HepG2 (cell line): ENCODE data around the gene ATP6V1D. TPM values are rescaled to one million over a fixed set of nuclear protein-coding genes. Genes with fewer than 3 reads are reported as not detected.

ENCODE experiments used
- ATAC-seq: fragments of 200-7000 bp; cut with Tn5 transposase; 3 replicates; pipeline ENCODE4 v1.9.1; 2020; ENCODE audit warnings: mild to moderate bottlenecking, moderate library complexity
- BruUV-seq: library from RNA; stranded (reverse); fragments of 400-500 nt; replicated peaks from 2 replicates; lab custom pipeline; 2021; lab: Mats Ljungman, UMichigan
- CTCF ChIA-PET: fragments of 300-600 bp; formaldehyde crosslinking; extraction: SDS; loops from one replicate; lab custom pipeline; 2021; ENCODE audit warnings: low total read pairs, inconsistent platforms, low intra/inter-chr PET ratio; lab: Yijun Ruan, JAX
- POLR2A ChIA-PET: fragments of 350-600 bp; sonication (Branson Sonifier 250); formaldehyde crosslinking; loops from one replicate; lab custom pipeline; 2020; ENCODE audit warnings: antibody characterized with exemption, inconsistent platforms; lab: Yijun Ruan, JAX
- DNase-seq: peaks from one replicate; pipeline ENCODE4 v3.0.0-alpha.2; 2015; ENCODE audit warnings: low spot score
- FAIRE-seq: peaks from 3 replicates; lab custom pipeline; 2011; peaks lifted over from hg19 to GRCh38; lab: Jason Lieb, UNC
- H2AFZ ChIP-seq: one replicate; pipeline ENCODE4 v1.6.1; 2011; ENCODE audit warnings: low read length, inconsistent platforms
- H3K27ac ChIP-seq: fragments of 300-600 bp; 3 replicates; pipeline ENCODE4 v1.8.0; 2011; ENCODE audit warnings: mixed run types, mild to moderate bottlenecking, mixed read lengths, low read length, inconsistent platforms; ENCODE audit not compliant: insufficient read depth; ENCODE audit errors: extremely low read length
- H3K27me3 ChIP-seq, 2 experiments: fragments of 200-600 bp in 1 of 2; 2 replicates in 1 of 2; 3 replicates in 1 of 2; pipeline versions ENCODE4 v1.6.0 to v1.8.0; 2011; ENCODE audit warnings: low read length in 2 of 2, mild to moderate bottlenecking in 2 of 2, moderate library complexity in 2 of 2, inconsistent platforms in 1 of 2; ENCODE audit not compliant: insufficient read depth in 2 of 2, control insufficient read depth in 1 of 2
- H3K36me3 ChIP-seq, 2 experiments: fragments of 200-600 bp in 1 of 2; replicated peaks in 1 of 2; 2 replicates in 1 of 2; 3 replicates in 1 of 2; pipeline versions ENCODE4 v1.5.1 to v1.8.0; 2011; ENCODE audit warnings: low read length in 2 of 2, inconsistent platforms in 1 of 2; ENCODE audit not compliant: insufficient read depth in 2 of 2, control insufficient read depth in 1 of 2
- H3K4me1 ChIP-seq: 2 replicates; pipeline ENCODE4 v1.5.1; 2012; ENCODE audit warnings: low read length, inconsistent platforms; ENCODE audit not compliant: insufficient read depth
- H3K4me2 ChIP-seq: 2 replicates; pipeline ENCODE4 v1.6.0; 2011; ENCODE audit warnings: low read depth, low read length, inconsistent platforms
- H3K4me3 ChIP-seq, 3 experiments: fragments of 200-600 bp in 1 of 3; sonication (generic), shearing (Covaris generic) in 1 of 3; replicated peaks in 1 of 3; 2 replicates each; pipeline ENCODE4 v1.5.1; 2011 to 2016; ENCODE audit warnings: low read length in 3 of 3, inconsistent platforms in 2 of 3, low read depth in 2 of 3, mild to moderate bottlenecking in 2 of 3, control low read depth in 1 of 3, mixed read lengths in 1 of 3; ENCODE audit not compliant: insufficient read depth in 1 of 3
- H3K79me2 ChIP-seq: one replicate; pipeline ENCODE4 v1.6.1; 2011; ENCODE audit warnings: low read length, inconsistent platforms; ENCODE audit not compliant: insufficient read depth
- H3K9ac ChIP-seq: 2 replicates; pipeline ENCODE4 v1.6.0; 2011; ENCODE audit warnings: mild to moderate bottlenecking, low read depth, low read length, inconsistent platforms; ENCODE audit not compliant: insufficient read depth
- H3K9me3 ChIP-seq: 2 replicates; pipeline ENCODE4 v1.5.1; 2012; ENCODE audit warnings: mild to moderate bottlenecking, low read length
- H4K20me1 ChIP-seq: 2 replicates; pipeline ENCODE4 v1.6.0; 2011; ENCODE audit warnings: inconsistent platforms, mild to moderate bottlenecking, low read length, moderate library complexity; ENCODE audit not compliant: insufficient read depth
- HIVEP1 ChIP-seq: sonication (generic); formaldehyde crosslinking; IDR thresholded peaks from 2 replicates; pipeline ENCODE4 v1.4.0; 2020; ENCODE audit warnings: mild to moderate bottlenecking, missing genetic modification reagents
- KLF13 ChIP-seq: sonication (generic); formaldehyde crosslinking; IDR thresholded peaks from 2 replicates; pipeline ENCODE4 v1.4.0; 2020; ENCODE audit warnings: mild to moderate bottlenecking, missing genetic modification reagents
- MAFF ChIP-seq: IDR thresholded peaks from 2 replicates; pipeline ENCODE4 v1.6.1; 2011; ENCODE audit warnings: low read depth, low read length, improper control_type of control experiment
- MAFK ChIP-seq, 2 experiments: IDR thresholded peaks in 1 of 2; conservative IDR thresholded peaks in 1 of 2; 2 replicates each; pipeline ENCODE4 v1.6.1; 2011; ENCODE audit warnings: improper control_type of control experiment in 2 of 2, low read length in 2 of 2
- NFIB ChIP-seq: sonication (generic); formaldehyde crosslinking; IDR thresholded peaks from 2 replicates; pipeline ENCODE4 v1.9.0; 2021; ENCODE audit warnings: missing genetic modification reagents, mild to moderate bottlenecking, borderline replicate concordance
- SIX1 ChIP-seq: sonication (generic); formaldehyde crosslinking; IDR thresholded peaks from 2 replicates; pipeline ENCODE4 v1.4.0; 2020; ENCODE audit warnings: missing genetic modification reagents, borderline replicate concordance
- SYNCRIP ChIP-seq: fragments of 200-400 bp; formaldehyde crosslinking; IDR thresholded peaks from 2 replicates; pipeline ENCODE4 v1.6.1; 2018; ENCODE audit warnings: mild to moderate bottlenecking, low read depth, low read length; ENCODE audit not compliant: insufficient read depth
- XRCC5 ChIP-seq: fragments of 200-400 bp; formaldehyde crosslinking; optimal IDR thresholded peaks from 2 replicates; pipeline ENCODE3; 2017; ENCODE audit warnings: mild to moderate bottlenecking, low read length
- ZIK1 ChIP-seq: sonication (generic); formaldehyde crosslinking; IDR thresholded peaks from 2 replicates; pipeline ENCODE4 v1.5.0; 2020; ENCODE audit warnings: mild to moderate bottlenecking, low read depth, missing genetic modification reagents, borderline replicate concordance
- ZNF367 ChIP-seq: sonication (generic); formaldehyde crosslinking; IDR thresholded peaks from 2 replicates; pipeline ENCODE4 v1.4.0; 2020; ENCODE audit warnings: missing genetic modification reagents, borderline replicate concordance
- WGBS: methylation state at CpG from one replicate; pipeline ENCODE4 v1.1.6; 2017; ENCODE audit warnings: low lambda C conversion rate; 5-methylcytosine and 5-hydroxymethylcytosine counted together
- in situ Hi-C: cut with HindIII; loops from 2 replicates; pipeline ENCODE4 v1.10.0; 2017; ENCODE audit warnings: low pct_unique_long_range_greater_than_20kb; ENCODE audit not compliant: extremely low pct_ligation_motif_present
- intact Hi-C: fragments of 100-400 bp; cut with micrococcal nuclease; formaldehyde crosslinking; loops from one replicate; pipeline ENCODE4 v1.10.0; 2022; ENCODE audit not compliant: unreplicated experiment
- polyA plus RNA-seq, 8 experiments: library from polyadenylated mRNA; depleted of rRNA in 3 of 8; stranded (reverse) in 7 of 8; unstranded in 1 of 8; fragments of >200 nt; fragmentation: Illumina TruSeq in 4 of 8; extraction: Trizol in 4 of 8; gene quantifications; 2 replicates each; pipeline versions ENCODE4 v1.2.1 to v1.2.3, GENCODE V29; 2011 to 2016; ENCODE audit warnings: low read depth in 4 of 8, missing spikeins in 1 of 8, mixed read lengths in 1 of 8; ENCODE audit not compliant: insufficient read depth in 1 of 8
- total RNA-seq, 5 experiments: library from RNA; depleted of rRNA; stranded (reverse); fragments of >200 nt; fragmentation: Illumina TruSeq; extraction: Trizol; gene quantifications; 2 replicates each; pipeline ENCODE4 v1.2.3, GENCODE V29; 2016; ENCODE audit warnings: low read depth in 1 of 5

ATP6V1D gene
- total and polyA plus RNA-seq, 2 of the 13 experiments (the other 11 are each of a cell fraction or from before 2014, with no cell fraction given), result 16.8 to 53.9 TPM

DNA sequence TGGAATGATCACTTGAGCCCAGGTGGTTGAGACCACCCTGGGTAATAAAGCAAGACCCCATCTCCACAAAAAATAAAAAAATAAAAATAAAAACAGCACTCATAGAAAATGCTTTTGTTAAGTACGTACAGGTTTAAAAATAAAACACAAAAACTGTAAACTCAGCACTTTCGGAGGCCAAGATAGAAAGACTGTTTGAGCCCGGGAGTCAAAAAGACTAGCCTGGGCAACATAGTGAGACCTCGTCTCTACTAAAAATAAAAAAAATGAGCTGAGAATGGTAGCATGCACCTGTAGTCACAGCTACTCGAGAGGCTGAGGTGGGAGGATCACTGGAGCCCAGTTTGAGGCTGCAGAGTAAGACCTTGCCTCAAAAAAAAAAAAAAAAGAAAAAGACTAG lies 7.5 kb downstream of the ATP6V1D start:
- Histone ChIP-seq H3K27ac (no peak overlapping the region), H4K20me1 (peaks cover 2% of the 10 kb centered on the region; the same call in 1 of the 2 replicates), H3K9me3 (no peaks in the 10 kb centered on the region), H3K4me1 (peaks cover 5% of the 10 kb centered on the region; the same call in 1 of the 2 replicates), H3K9ac (no peak overlapping the region), H3K27me3 (no peaks in the 10 kb centered on the region), H3K4me3 (no peak overlapping the region), H3K79me2 (peaks cover 3% of the 10 kb centered on the region), H3K36me3 (peaks cover 4 to 19% of the 10 kb centered on the region in 2 experiments; a peak in 2 of 5 replicates), H2AFZ (no peak overlapping the region), H3K4me2 (no peak overlapping the region)
- ChIA-PET POLR2A (no interaction called here), CTCF (no interaction called here)
- WGBS, result 93% methylated on average over 5 of the region's 5 CpGs
- TF ChIP-seq ZIK1 (CRISPR knock-in tag) (no peak), MAFF (peak; percentile 90), MAFK (conservative IDR thresholded peaks at IDR 0.05 in 1 of 2, IDR thresholded peaks at IDR 0.05 in 1 of 2; ENCODE audit: low read length in 2 of 2) (peak; percentile 87 to 94)
- no TSS peak for BruUV-seq
- no peak for ATAC-seq
- no peak for DNase-seq
- no peak for FAIRE-seq
- in situ Hi-C loops, result no loop called here
- intact Hi-C loops, result no loop called here

DNA sequence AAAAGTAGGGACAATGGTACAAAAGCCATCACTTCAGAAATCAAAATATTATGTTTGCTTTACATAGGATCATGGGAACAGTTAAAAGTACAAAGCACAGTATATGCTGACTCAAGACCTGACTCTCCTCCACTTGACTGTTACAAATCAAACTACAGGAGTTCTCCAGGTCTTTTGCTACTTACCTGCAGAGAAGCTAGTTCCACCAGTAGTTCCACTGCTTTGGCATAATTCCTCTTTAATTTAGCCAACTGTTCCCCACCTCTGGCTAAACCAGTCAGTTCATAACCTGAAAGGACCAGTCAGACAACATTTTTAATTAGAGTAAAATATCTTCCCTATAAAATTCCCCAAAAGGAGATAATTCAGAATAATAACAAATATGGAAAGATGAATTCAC lies 14.0 kb downstream of the ATP6V1D start:
- Histone ChIP-seq H3K9ac (no peak overlapping the region), H3K9me3 (no peaks in the 10 kb centered on the region), H3K36me3 (peaks cover 10 to 31% of the 10 kb centered on the region in 2 experiments; a peak in 2 of 5 replicates), H3K4me2 (no peak overlapping the region), H3K79me2 (no peaks in the 10 kb centered on the region), H2AFZ (no peak overlapping the region), H3K4me1 (no peaks in the 10 kb centered on the region), H3K27me3 (no peaks in the 10 kb centered on the region), H3K4me3 (no peak overlapping the region)
- POLR2A ChIA-PET, result no interaction called here
- FAIRE-seq (no peak), ATAC-seq (no peak), DNase-seq (no peak)
- intact Hi-C loops, result no loop called here
- CTCF ChIA-PET, result no interaction called here
- in situ Hi-C loops, result no loop called here
- BruUV-seq, result no TSS peak
- TF ChIP-seq NFIB (CRISPR knock-in tag) (no peak), SYNCRIP (no peak), KLF13 (CRISPR knock-in tag) (no peak), SIX1 (CRISPR knock-in tag) (no peak), ZNF367 (no peak), HIVEP1 (CRISPR knock-in tag) (no peak), XRCC5 (no peak)
- TF ChIP-seq, all 625 proteins: peak for 0
- Histone ChIP-seq H3K27ac (no peak overlapping the region), H4K20me1 (no peaks in the 10 kb centered on the region)
